Activated gamma-delta T cell treated with anti-CD3 and anti-CD28 coated beads, Interleukin-2, amount 50 U/mL, for 16 hours (primary cell): ENCODE data around the gene ERFL.

Source experiments
- DNase-seq: peaks from one replicate; pipeline ENCODE4 v3.0.0-alpha.2; 2020; ENCODE audit warnings: low read depth

The ERFL gene

GRCh38 chr19:41897820-41898219 lies 30.4 kb downstream of the ERFL start:
- no peak for DNase-seq

GRCh38 chr19:41897181-41897580 lies 31.1 kb downstream of the ERFL start:
- DNase-seq, result no peak

DNA sequence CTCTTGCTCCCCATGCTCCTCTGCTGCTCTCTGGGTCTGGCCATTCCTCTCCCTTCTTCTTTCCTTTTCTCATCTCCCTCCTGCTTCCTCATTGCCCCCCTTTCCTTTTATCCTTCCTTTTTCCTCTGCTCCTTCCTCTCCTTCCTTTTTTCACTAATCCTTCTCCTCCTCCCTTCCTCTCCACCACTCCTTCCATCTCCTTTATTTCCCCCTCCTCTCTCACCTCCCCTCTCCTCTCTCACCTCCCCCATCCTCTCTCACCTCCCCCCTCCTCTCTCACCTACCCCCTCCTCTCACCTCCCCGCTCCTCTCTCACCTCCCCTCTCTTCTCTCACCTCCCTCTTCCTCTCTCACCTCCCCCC lies 31.7 kb downstream of the ERFL start:
- no peak for DNase-seq

- no peak for DNase-seq
Measured at GRCh38 chr19:41895745-41896580, 32.3 kb downstream of the ERFL start.

- DNase-seq, result no peak
Measured at GRCh38 chr19:41894350-41894749, 33.9 kb downstream of the ERFL start.

DNA sequence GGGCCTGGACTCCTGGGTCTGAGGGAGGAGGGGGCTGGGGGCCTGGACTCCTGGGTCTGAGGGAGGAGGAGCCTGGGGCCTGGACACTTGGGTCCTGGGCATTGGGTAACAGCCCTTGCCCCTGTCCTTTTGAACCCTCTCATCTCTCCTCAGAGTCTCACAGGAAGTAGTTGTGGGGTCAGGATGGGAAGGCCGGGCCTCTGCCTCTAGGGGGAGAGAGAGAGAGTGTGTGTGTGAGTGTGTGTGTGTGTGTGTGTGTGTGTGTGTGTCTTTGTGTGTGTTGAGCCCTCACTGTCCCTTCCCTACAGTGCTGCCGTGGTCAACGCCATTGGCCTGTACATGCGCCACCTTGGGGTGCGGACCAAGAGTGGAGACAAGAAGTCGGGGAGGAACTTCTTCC lies 34.4 kb downstream of the ERFL start:
- no peak for DNase-seq

DNA sequence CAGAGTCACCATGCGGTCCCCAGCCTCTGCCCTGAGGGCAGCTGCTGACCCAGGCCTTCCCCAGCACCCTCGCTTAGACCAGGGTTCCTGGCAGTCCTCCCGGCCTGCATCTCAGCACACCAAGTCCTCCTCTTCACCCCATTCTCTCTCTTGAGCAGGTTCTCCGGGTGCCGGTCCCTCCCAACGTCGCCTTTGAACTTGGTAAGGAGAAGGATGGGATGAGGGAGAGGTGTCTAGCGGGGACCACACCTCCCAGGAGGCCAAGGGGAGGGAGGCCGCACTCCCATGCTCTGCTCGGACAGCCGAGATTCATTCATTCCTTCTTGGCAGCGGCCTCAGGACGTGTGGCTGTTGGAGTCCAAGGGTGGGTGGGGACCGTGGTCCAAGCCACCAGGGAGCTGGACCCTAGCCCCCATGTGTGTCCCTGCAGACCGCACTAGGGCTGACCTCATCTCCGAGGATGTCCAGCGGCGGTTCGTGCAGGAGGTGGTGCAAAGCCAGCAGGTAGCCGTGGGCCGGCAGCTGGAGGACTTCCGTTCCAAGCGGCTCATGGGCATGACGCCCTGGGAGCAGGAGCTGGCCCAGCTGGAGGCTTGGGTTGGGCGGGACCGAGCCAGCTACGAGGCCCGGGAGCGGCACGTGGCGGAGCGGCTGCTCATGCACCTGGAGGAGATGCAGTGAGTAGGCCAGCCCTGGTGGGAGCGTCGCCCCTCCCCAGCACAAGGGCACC lies 35.9 kb downstream of the ERFL start:
- no peak for DNase-seq

DNA sequence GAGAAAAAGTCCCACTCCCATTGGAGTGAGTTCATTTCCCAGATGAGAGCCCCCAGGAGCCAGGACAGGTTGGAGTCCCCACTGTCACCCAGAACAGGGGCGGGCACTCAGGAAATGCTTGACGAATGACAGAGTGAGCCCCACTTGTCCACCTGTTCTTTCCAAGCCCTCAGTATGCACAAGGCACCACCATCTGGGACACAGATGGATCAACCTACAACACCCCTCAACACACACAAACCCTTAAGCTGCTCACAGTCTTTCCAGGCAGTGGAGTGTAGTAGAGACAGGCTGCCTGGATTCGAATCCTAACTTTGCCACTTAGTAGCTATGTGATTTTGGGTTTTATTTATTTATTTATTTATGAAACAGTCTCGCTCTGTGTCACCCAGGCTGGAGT lies 37.3 kb downstream of the ERFL start:
- DNase-seq, result no peak

- DNase-seq, result no peak
Measured at GRCh38 chr19:41889896-41890295, 38.4 kb downstream of the ERFL start.

DNA sequence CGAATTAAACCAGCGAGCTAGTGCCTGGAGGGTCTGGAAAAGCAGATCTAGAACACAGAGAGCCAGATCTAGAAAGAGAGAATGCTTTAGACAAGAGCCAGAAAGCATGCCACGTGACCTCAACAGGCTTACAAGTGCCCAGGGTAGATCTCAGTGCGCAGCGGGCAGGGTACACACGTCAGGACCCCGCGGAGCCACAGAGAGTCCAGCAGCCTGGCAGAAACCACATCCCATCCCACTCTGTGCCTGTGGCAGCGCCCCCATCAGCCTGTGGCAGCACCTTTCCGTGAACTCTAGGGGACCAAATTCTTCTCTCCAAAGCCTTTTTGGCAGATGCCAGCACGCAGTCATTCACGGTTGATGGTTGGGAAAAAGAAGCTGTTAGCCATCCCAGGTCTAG lies 39.3 kb downstream of the ERFL start:
- no peak for DNase-seq

DNA sequence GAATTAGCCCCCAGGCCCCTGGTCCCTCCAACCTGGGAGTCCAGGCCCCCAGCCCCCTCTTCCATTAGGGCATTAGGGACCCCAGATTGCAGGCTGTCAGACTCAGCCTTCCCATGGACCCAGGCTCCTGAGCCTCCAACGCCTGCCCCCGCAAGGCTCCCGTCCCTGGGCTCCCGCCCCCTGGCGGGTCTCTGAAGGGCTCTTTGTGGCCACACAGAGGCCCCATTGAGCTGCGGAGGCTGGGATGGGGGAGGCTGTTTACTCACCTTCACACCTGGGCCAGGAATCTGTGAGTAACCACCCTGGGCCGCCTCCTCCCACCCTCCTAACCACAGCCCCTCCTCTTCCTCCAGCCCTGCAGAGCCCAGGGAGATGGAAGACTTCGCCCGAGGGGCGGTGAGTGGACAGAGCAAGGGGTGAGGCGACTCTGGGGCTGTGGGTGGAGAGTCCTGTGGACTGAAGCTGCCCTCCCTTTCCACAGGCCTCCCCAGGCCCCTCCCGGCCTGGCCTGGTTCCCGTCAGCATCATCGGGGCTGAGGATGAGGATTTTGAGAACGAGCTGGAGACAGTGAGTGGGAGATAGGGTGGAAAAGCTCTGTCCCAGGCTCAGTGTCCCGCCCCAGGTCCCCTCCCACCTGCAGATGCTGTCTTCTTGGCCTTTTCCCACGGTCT lies 40.4 kb downstream of the ERFL start:
- DNase-seq, result peak; percentile 87

DNA sequence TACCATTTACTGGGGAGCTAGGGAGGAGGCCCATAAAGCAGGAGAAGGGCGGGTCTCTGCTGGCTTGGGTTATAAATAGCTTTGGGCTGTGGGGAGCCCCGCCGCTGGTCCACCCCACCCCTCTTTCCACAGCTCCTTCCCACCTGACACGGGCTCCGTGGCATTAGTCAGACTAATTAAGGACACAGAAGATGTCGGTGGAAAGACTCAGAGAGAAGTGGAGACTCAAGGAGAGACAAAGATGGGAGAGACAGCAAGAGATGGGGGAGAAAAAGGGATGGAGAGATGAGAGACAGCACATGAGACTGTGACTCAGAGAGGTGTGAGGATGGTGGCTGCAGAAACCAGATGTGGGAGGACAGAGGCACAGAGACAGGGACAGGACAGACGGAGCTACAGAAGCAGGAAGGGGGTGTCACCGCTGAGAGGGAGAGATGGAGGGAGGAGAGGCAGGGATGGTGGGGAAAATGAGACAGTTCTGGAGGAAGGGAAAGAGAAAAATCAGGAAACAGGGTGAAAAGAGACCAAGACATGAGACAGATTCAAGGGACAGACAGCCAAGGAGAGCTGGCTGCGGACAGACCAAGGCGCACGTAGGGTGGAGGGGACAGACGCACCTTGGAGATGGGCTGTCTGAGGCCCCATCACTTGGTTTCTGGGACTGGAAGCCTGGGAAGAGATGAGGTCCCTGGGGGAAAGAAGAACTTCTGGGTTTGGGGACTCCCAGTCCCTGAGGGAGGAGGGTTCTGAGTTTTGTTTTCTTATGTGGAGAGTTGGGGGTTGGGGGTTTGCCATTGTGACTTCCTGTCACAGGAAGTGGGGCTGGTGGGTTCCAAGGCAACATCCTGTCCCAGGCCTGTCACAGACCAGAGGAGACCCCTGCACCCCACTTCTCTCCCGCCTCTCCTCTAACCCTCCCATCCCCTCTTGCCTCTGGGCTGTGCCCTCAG lies 41.2 kb downstream of the ERFL start:
- peak; percentile 70 for DNase-seq

- peak; percentile 79 for DNase-seq
Measured at GRCh38 chr19:41883821-41884733, 44.2 kb downstream of the ERFL start.

- DNase-seq, result no peak
Measured at GRCh38 chr19:41883463-41883820, 44.8 kb downstream of the ERFL start.

DNA sequence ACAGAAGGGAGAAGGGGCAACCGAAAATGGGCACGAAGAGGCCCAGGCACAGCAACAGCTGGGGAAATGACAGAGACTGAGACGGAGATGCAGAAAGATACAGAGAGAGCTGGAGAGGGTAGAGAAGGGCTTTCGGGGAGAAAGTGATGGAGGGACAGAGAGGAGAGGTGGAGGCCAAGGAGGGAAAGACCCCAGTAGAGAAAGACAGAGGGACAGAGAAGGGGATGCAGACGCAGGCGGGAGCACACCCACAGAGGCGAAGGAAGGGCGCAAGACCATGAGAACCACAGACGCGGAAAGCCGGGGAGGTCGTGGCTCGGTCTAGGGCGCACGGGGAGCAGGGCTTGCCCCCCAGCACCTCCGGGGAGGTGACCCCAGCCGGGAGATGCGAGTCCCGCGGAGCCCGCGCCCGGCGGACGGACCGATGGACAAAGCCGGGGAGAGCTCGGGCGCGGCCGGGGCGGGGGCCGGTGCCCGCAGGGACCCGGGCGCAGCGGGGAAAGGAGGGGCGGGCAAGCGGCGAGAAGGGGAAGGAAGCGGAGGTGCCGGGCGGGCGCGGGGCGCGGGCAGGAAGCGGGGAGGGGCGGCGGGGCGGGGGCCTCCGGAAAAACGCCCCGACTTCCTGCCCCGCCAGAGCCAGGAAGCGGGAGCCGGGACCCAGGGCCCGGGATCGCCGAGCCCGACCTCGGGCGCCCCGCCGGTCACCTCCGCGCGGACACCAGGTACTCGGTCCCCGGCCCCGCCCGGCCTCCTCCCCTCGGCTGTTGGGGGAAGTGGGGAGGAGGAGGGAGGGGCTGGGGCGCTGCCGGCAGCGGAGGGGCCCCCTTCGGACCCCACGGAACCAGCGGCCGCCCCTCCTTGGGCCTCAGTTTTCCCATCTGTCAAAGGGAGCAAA lies 45.4 kb downstream of the ERFL start, which contains the start of gene ARHGEF1:
ARHGEF1 (plus strand) TSS at position 617 of the 895 bp plus-strand sequence. CDS start 4,899 bp downstream, outside the sequence.
- DNase-seq, result peak; percentile 45

DNA sequence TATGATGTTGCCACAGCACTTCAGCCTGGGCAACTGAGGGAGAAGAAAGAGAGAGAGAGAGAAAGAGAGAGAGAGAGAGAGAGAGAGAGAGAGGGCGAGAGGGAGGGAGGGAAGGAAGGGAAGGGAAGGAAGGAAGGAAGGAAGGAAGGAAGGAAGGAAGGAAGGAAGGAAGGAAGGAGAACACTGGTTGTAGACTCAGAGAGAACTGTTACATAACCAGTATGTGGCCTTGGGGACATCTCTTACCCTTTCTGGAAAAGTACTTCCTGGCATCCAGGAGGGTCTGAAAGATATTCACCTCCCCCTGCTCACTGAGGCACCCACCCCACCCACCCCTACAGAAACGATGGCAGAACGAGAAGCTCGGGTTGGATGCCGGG lies 47.9 kb downstream of the ERFL start:
- DNase-seq, result no peak

GRCh38 chr19:41879670-41880328 lies 48.5 kb downstream of the ERFL start:
- DNase-seq, result no peak

GRCh38 chr19:41879080-41879479 lies 49.2 kb downstream of the ERFL start:
- DNase-seq, result no peak
